NB4 (cell line): ENCODE measurements around the gene SCGB3A1.

Experiments
- DNase-seq: peaks from one replicate; pipeline ENCODE4 v3.0.0; 2010; ENCODE audit warnings: low read depth
- H3K4me3 ChIP-seq: one replicate; pipeline ENCODE4 v1.5.1; 2011; ENCODE audit warnings: mild to moderate bottlenecking, low read depth, low read length, moderate library complexity
- MYC ChIP-seq: IDR thresholded peaks from 2 replicates; pipeline ENCODE4 v1.6.1; 2011; ENCODE audit warnings: low read depth, low read length
- POLR2A ChIP-seq: IDR thresholded peaks from 2 replicates; pipeline ENCODE4 v1.6.1; 2011; ENCODE audit warnings: mild to moderate bottlenecking; ENCODE audit not compliant: insufficient read length; ENCODE audit errors: extremely low read depth
- TF ChIP-seq, protein P1 (sequence below): IDR thresholded peaks from 2 replicates; pipeline ENCODE4 v1.6.1; 2011; ENCODE audit warnings: low read depth, low read length
- TF ChIP-seq, protein P2 (sequence below): IDR thresholded peaks from one replicate; pipeline ENCODE4 v1.5.1; 2012; ENCODE audit warnings: low read depth, low read length

SCGB3A1 gene

DNA sequence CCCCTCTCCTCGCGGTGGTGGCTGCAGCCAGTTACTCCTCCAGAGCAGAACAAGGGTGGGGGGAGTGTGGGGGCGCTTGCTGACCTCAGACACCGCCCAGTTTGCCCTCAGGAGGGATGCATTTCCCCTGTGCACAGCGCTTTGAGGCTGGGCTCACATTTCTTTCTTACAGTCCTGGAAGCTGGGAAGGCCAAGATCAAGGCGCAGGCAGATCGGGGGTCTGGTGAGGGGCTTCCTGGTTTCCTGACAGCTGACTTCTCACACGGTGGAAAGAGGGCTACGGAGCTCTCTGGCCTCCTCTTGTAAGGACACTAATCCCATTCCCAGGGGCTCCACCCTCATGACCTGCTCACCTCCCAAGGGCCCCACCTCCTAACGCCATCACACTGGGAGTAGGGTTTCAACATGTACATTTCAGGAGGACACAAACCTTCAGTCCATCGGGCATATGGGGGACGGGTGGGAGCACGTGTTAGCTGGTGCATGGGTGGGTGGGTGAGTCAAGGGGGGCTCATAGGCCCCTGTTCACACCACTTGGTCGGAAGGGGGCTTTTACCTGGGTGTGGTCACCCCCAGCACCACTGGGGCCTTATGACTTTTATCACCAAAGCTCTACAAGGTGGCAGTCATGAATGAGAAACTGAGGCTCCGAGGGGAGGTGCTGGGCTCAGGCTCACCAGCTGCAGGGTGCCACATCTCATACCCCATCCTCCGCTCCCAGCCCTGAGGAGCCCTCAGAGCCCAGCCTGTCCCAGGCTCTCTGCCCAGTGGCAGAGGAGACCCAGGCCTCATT is 7.7 kb upstream of the SCGB3A1 start:
- H3K4me3 ChIP-seq = no peak overlapping the region
- no peak for DNase-seq
- TF ChIP-seq, protein P1, sequence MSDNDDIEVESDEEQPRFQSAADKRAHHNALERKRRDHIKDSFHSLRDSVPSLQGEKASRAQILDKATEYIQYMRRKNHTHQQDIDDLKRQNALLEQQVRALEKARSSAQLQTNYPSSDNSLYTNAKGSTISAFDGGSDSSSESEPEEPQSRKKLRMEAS = no peak
- TF ChIP-seq MYC (no peak), POLR2A (no peak)
- TF ChIP-seq, protein P2, sequence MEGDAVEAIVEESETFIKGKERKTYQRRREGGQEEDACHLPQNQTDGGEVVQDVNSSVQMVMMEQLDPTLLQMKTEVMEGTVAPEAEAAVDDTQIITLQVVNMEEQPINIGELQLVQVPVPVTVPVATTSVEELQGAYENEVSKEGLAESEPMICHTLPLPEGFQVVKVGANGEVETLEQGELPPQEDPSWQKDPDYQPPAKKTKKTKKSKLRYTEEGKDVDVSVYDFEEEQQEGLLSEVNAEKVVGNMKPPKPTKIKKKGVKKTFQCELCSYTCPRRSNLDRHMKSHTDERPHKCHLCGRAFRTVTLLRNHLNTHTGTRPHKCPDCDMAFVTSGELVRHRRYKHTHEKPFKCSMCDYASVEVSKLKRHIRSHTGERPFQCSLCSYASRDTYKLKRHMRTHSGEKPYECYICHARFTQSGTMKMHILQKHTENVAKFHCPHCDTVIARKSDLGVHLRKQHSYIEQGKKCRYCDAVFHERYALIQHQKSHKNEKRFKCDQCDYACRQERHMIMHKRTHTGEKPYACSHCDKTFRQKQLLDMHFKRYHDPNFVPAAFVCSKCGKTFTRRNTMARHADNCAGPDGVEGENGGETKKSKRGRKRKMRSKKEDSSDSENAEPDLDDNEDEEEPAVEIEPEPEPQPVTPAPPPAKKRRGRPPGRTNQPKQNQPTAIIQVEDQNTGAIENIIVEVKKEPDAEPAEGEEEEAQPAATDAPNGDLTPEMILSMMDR = no peak

DNA sequence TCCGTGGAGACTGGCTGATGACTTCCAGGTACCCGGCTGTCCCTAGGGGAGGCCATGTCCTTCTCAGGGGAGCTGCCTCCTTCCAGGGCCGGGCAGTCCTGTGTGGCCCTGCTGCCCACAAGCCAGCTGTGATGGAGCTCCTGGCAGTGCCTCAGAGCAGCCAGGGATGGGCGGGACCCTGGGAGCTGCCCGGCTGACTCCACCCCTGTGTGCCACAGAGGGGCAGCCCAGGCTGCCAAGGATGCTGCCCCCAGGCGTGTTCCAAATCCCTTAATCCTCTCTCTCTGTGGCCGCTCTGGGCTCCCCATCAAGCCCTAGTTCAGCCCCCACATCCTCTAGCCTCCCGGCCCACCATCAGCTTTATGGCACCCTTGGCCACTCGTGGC is 7.0 kb upstream of the SCGB3A1 start:
- no peak for DNase-seq
- TF ChIP-seq MYC (no peak), POLR2A (no peak)
- TF ChIP-seq, protein P1 = no peak
- TF ChIP-seq, protein P2 = no peak
- no peak overlapping the region for H3K4me3 ChIP-seq

DNA sequence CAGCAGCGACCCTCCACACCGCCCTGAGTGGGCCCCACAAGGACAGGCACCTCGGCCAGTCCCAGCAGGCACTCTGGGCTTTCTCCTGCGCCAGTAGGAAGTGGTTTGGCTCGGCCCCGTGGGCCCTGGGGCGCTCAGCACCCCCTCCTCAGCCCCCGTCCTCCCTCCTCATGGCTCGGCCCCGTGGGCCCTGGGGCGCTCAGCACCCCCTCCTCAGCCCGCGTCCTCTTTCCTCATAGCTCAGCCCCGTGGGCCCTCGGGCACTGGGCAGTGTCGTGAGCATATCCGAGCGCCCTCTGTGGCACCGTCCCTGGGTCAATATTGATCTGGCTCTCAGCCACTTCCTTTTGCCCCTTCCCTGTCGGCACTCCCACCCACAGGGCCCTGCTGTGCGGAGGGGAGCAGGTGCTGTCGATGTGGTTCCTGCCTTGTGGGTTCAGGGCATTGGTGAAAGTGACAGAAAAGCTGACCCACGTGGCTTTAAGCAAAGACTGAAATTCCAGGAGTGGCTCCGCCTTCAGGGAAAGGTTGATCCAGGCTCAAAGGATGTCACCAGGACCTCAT is 5.5 kb upstream of the SCGB3A1 start:
- H3K4me3 ChIP-seq = no peak overlapping the region
- TF ChIP-seq, protein P1 = peak; percentile 79; the same call in 1 of the 2 replicates
- 0 out of 2 replicates have a peak, but pooled peaks have one; percentile 9 for TF ChIP-seq MYC
- TF ChIP-seq POLR2A = no peak
- DNase-seq = peak; percentile 46

DNA sequence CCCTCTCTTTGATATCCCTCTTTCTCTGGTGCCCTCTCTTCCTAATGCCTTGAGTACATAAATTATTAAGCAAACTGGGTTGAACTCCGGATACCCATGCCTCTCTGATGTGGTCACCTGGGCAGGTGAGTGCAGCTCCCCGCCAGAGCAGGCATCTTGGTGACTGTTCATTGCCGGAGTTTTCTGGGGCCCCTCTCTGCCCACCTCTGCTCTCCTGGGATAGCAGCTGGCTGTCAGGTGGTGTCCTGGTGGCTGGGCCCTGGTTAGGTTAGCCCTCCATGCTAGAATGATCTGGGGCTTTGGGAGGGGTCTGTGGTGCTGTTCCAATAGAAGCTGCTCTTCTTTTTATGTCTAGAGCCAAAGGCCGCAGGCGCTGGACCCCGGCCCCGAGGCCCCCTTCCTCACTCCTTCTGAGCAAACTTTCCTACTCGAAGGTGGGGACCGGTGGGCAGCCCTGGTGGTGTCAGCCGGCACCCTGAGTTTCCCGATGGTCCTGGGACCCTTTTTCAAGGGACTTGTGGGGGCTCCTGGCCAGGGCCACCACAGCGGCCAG is 4.9 kb upstream of the SCGB3A1 start:
- H3K4me3 ChIP-seq = no peak overlapping the region
- TF ChIP-seq, protein P1 = no peak
- TF ChIP-seq POLR2A (no peak), MYC (no peak)
- TF ChIP-seq, protein P2 = no peak
- DNase-seq = no peak

DNA sequence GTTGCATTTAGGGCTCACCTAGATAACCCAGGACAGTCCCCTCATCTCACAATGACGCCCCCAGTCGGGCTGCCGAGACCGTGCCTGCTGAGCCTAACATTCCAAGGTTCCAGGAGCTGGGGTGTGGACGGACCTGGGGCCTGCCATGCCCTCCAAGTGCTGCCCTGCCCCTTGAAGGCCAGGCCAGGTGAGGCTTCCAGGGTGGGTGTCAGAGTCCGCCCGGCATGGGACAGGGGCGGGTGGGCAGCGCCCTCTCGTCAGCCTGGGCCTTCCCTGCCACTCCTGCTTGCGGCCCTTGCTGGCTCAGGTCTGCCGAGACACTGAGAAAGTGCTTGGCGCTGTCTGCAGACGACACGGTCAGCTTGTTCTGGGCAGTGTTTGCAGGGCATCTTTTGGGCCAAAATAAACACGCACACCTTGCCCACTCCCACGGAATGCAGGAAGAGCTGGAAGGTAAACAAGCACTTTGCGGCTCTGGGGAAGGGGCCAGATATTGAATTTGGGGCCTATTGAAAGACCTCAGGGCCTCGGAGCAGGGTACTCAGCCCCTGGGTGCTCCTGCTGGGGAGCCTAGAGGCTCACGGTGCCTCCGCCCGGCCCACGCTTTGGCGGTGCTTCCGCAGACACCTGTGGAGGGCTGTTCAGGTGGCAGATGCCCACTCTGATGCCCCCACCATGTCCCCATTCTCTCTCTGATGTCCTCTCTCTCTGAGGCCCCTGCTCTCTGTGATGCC is 4.2 kb upstream of the SCGB3A1 start:
- DNase-seq = no peak
- H3K4me3 ChIP-seq = no peak overlapping the region
- TF ChIP-seq, protein P2 = no peak
- no peak for TF ChIP-seq MYC
- no peak for TF ChIP-seq POLR2A
- TF ChIP-seq, protein P1 = no peak
